T-helper 1 cell treated with Interleukin-12 subunit alpha and Interleukin-12 subunit beta and Interleukin-4 antibody, amounts not matched to agents 30 ng/mL and 1 ng/mL, for 36 hours (primary cell): Measurements from ENCODE around the gene EDEM1. TPM values are rescaled to one million over a fixed set of nuclear protein-coding genes. Genes with fewer than 3 reads are reported as not detected.
"Not testable (repeated sequence)": the region's sequence is repeated elsewhere in the genome, so short reads cannot be mapped to it uniquely, and the experiment has no call there.

ENCODE experiments used
- intact Hi-C: fragments of 100-400 bp; cut with micrococcal nuclease; formaldehyde crosslinking; loops from one replicate; pipeline ENCODE4 v1.15.1; 2024
- total RNA-seq: library from RNA; stranded (reverse); gene quantifications from 2 replicates; pipeline ENCODE4 v1.2.3, GENCODE V29; 2022

The EDEM1 gene
- total RNA-seq, 1 donor from 2014 or later = 156 TPM

DNA sequence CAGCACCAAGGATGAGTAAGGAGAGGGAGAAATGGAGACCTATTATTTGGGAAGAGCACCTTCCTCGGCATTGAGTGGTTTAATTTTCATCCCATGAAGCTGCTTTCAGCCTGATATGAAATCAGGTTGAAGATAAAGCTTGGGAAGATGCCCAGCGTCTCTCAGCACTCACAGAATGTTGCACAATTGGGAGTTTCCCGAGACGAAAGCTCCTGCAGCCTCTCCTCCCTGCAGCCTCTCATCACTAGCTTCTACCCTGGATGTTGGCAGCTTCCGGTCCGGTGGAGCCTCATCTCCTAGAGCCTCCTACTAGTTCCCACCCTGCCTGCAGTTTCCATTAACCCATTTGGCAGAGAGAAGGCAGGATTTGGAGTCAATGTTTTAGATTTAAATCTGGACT lies 40.3 kb downstream of the EDEM1 start:
- intact Hi-C loops = no loop called here

- intact Hi-C loops = no loop called here
Observed at GRCh38 chr3:5229414-5229813, 41.9 kb downstream of the EDEM1 start.

DNA sequence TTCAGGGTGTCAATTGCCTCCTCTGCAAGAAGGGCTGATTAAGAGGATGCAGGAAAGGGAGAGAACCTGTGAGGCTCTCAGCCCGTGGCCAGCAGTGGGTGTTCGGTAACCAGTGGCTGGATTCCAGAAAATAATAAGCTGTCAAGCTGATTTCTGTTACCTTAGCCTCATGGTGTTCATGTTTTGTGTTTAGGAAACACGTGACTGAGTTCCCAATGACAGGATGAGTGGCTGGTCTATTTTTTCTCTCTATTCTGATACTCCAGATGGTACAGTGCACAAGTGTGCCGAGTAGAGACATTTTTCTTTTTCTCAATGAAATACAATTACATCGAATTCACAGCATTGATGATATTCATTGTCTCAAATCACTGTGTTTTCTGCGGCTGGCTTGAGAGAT lies 43.6 kb downstream of the EDEM1 start:
- intact Hi-C loops = no loop called here

DNA sequence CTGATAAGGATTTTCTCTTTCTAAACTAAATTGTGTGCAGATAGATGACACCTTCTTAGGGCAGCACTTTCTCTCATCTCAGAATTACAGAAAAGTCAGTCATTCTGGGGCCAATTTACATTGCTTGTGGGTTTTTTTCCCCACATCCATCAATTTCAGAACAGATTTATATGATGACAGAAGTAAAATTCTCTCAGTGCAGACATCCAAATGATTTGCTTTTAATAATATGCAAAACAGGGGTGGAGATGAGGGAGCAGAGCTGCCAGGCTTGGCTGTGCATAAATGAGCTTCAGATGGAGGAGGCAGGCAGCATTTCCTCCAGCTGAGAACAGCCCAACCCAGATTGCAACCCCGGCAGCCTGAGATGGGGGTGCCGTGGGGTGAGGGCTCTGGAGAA lies 44.0 kb downstream of the EDEM1 start:
- intact Hi-C loops = no loop called here

DNA sequence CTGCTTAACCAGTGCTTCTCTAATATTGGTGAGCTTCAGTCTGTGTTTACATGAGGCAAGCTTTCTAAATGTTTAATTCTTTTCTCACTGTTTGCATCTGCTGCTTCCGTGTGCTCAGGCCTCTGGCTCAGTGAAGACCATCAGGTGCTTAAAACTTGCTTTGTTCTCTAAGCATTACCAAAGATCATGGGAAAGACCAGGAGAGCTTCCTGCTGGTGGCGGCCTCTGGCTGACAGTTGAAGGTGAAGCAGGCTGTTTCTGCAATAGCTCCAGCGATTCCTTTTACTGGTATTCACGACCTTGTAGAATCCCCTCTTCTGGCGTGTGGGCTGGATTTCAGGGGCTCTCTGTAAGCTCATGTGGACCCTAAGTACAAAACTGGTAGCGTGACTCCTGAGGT lies 45.1 kb downstream of the EDEM1 start:
- intact Hi-C loops = no loop called here

- intact Hi-C loops = no loop called here
Observed at GRCh38 chr3:5233026-5233425, 45.5 kb downstream of the EDEM1 start.

- intact Hi-C loops = no loop called here
Observed at GRCh38 chr3:5235655-5236054, 48.1 kb downstream of the EDEM1 start.

- intact Hi-C loops = loop anchor here (2.0 kb wide), 1 partner anchor 68 kb away; no protein-coding TSS in a partner anchor
Observed at GRCh38 chr3:5238545-5238944, 51.0 kb downstream of the EDEM1 start.

DNA sequence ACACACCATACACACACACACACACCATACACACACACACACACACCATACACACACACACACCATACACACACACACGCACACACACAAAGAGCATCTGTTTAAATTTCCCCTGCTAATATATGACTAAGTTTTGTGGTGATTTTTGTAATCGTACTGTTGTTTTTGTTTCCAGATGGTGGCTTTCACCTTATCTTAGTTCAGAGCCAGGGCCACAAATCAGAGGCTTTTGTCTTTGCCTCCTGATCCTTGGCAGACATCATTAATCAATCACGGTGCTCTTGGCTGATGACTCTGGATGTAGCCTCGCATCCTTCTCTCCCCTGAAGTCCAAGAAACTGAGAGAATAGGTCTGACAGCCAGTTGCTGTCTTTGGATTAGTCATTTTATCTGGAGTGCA lies 52.1 kb downstream of the EDEM1 start:
- intact Hi-C loops = loop anchor here (2.0 kb wide), 1 partner anchor 67 kb away; no protein-coding TSS in a partner anchor

DNA sequence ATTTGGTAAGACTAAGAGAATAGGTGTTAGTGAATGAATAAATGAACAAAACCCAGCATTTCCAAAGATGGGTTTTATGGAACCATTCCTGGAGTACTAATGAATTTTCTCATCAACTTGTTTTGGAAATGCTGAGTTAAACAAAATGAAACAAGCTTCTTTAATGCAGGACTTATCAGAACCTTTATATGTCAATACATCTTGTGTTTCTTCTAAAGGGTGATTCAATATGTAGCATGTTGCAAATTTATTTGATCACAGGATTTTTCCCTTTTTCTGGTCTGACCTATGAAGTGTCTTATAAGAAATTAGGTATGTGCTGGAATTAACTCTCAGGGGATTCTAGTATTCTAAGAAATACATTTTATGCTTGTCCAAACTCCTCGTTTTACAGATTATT lies 53.2 kb downstream of the EDEM1 start:
- intact Hi-C loops = no loop called here

DNA sequence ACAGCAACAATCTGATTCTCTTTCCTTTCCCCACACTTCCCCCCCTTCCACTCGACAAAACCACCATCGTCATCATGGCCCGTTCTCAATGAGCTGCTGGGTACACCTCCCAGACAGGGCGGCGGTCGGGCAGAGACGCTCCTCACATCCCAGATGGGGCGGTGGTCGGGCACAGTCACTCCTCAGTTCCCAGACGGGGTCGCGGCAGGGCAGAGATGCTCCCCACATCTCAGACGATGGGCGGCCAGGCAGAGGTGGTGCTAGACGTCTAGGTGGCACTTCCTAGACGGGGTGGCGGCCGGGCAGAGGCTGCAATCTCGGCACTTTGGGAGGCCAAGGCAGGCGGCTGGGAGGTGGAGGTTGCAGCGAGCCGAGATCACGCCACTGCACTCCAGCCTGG lies 55.3 kb downstream of the EDEM1 start:
- intact Hi-C loops = not testable (repeated sequence)

GRCh38 chr3:5245927-5246326 lies 58.4 kb downstream of the EDEM1 start:
- intact Hi-C loops = no loop called here

- intact Hi-C loops = no loop called here
Observed at GRCh38 chr3:5248822-5249221, 61.3 kb downstream of the EDEM1 start.

DNA sequence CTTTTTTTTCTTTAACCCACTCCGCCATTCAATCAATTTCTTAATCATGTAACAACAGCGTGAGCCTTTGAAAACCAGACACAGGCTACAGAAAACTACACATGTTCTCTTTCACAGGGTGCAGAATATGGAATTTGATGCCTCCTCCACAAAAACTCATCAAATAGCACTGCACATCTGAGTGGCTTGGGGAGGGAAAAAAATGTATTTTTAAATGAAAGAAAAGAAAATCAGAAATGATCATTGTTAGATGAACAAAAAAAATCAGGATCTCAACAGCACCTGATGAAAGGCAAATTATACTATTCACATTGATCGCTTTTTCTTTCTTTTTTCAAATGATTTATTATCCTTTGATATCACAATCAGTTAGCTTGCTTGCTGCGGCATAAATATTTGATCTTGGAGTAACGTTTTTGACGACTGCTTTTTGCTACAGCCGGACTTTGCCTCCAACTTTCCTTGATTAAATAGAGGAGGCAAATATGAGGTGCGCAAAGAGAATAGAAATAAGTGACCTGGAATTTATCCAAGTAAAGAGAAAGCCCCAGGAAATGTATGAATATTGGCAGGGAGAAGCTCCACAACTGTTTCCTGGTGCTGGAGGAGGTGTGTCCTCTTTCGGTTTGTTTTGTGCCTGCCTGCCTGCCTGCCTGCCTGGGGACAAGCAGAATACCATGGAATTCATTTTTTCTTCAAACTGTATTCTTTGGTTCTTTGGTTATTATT lies 63.1 kb downstream of the EDEM1 start:
- intact Hi-C loops = no loop called here

DNA sequence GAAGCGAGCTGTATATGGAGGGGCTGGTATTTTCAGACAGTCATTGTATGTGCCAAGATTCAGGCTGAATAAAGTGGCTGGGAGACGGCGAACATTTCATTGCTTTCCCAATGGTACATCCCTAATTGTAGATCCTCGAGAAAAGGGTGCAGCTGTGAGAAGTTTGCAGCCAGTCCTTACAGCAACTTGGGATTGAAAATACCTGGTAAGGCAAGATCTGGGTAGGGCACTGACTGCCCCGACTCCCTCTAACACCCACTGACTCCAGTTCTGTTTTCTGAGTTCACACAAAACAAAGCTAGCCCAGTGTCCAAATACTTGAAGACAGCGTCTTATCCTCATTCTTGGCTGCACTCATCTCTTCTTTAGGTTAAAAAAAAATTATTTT lies 63.7 kb downstream of the EDEM1 start:
- intact Hi-C loops = no loop called here

- intact Hi-C loops = no loop called here
Observed at GRCh38 chr3:5252131-5252530, 64.6 kb downstream of the EDEM1 start.

- intact Hi-C loops = no loop called here
Observed at GRCh38 chr3:5254281-5255048, 67.0 kb downstream of the EDEM1 start.

GRCh38 chr3:5255404-5256344 lies 68.2 kb downstream of the EDEM1 start:
- intact Hi-C loops = no loop called here

GRCh38 chr3:5258526-5258925 lies 71.0 kb downstream of the EDEM1 start:
- intact Hi-C loops = no loop called here

DNA sequence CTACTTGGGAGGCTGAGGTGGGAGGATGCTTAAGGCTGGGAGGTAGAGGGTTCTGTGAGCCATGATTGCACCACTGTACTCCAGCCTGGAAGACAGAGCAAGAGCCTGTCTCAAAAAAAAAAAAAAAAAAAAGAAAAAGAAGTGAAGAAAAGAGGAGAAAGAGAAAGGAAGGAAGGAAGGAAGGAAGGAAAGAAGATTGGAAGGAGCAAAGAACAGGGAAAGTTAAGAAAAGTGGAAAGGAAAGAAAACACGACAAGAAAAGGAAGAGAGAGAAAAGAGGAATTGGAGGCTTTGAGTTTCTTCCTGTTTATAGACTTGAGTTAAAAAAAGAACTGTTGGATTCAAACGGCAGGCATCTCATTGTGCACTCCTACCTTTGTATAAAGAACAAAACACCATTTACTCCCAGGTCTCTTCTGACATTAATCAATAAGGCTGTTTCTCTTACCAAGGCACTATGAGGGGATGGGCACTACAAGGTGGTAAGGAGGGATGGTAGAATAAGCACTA lies 73.5 kb downstream of the EDEM1 start:
- intact Hi-C loops = no loop called here

DNA sequence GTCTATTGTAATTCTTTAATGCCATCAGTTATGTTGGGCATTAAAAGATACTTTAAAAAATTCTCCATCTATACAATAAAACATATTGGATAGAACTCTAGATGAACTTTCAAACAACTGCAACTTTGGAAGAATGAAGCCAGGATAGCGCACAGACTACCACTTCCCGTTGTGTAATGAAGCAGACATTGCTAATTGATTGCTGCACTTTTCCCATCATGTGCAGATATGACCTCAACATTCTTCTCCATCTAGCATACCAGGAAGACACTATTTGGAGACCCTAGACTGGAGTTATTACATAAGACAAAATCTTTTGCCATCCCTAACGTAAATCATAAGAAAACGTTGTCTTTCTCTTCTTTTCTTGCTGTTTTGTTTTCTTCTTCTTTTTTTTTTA lies 75.0 kb downstream of the EDEM1 start:
- intact Hi-C loops = no loop called here
